T-cell (primary cell): ENCODE results near the gene OR51A2. TPM values are rescaled to one million over a fixed set of nuclear protein-coding genes. Genes with fewer than 3 reads are reported as not detected.

Experiments used
- ATAC-seq, 4 experiments: fragments of 200-7000 bp in 3 of 4; fragments of 150-1000 bp in 1 of 4; cut with Tn5 transposase; replicated peaks in 1 of 4; 1 replicate in 3 of 4; 2 replicates in 1 of 4; pipeline ENCODE4 v1.10.0; 2021; ENCODE audit warnings: moderate library complexity in 3 of 4, mild to moderate bottlenecking in 2 of 4, moderate number of reproducible peaks in 1 of 4
- CTCF ChIA-PET, 2 donors: fragments of 300-600 bp; sonication (Branson Sonifier 250); formaldehyde crosslinking; loops; one replicate each; lab custom pipeline; 2022; ENCODE audit warnings: antibody characterized with exemption in 2 of 2; lab: Charles Lee
- POLR2A ChIA-PET, 2 donors: fragments of 300-600 bp; sonication (Branson Sonifier 250); formaldehyde crosslinking; loops; one replicate each; lab custom pipeline; 2022; ENCODE audit warnings: antibody characterized with exemption in 2 of 2; lab: Charles Lee
- DNase-seq, 35 experiments: peaks; one replicate each; pipeline versions ENCODE4 v3.0.0 to v3.0.0-alpha.2; 2013 to 2023
- H3K27ac ChIP-seq: one replicate; pipeline ENCODE4 v1.5.1; 2013; ENCODE audit warnings: low read length
- H3K27me3 ChIP-seq, 2 experiments: replicated peaks in 1 of 2; 1 replicate in 1 of 2; 2 replicates in 1 of 2; pipeline versions ENCODE4 v1.6.1 to v1.7.0; 2013; ENCODE audit warnings: low read length in 1 of 2, mixed read lengths in 1 of 2; ENCODE audit not compliant: control insufficient read depth in 2 of 2, insufficient read depth in 2 of 2; ENCODE audit errors: extremely low read depth in 1 of 2
- H3K36me3 ChIP-seq, 2 donors: 1 replicate in 1 of 2; 2 replicates in 1 of 2; pipeline versions ENCODE4 v1.6.1 to v1.7.0; 2013; ENCODE audit warnings: low read length in 1 of 2; ENCODE audit not compliant: control insufficient read depth in 2 of 2, insufficient read depth in 1 of 2; ENCODE audit errors: extremely low read depth in 1 of 2
- H3K4me1 ChIP-seq, 2 experiments: 1 replicate in 1 of 2; 2 replicates in 1 of 2; pipeline versions ENCODE4 v1.6.1 to v1.7.0; 2013; ENCODE audit warnings: low read length in 2 of 2, mixed read lengths in 1 of 2; ENCODE audit not compliant: insufficient read depth in 2 of 2, control insufficient read depth in 1 of 2; ENCODE audit errors: extremely low read depth in 1 of 2
- H3K4me3 ChIP-seq, 2 donors: 1 replicate in 1 of 2; 2 replicates in 1 of 2; pipeline versions ENCODE4 v1.5.1 to v1.7.0; 2013; ENCODE audit warnings: mild to moderate bottlenecking in 2 of 2, low read length in 1 of 2, moderate library complexity in 1 of 2; ENCODE audit not compliant: control insufficient read depth in 1 of 2; ENCODE audit errors: extremely low read depth in 1 of 2
- H3K9me3 ChIP-seq: 2 replicates; pipeline ENCODE4 v1.7.0; 2013
- H3K27ac Mint-ChIP-seq, 2 donors: one replicate each; pipeline ENCODE4 v1.8.0; 2020 to 2021; ENCODE audit warnings: mild to moderate bottlenecking in 2 of 2, mixed read lengths in 2 of 2
- H3K27me3 Mint-ChIP-seq, 2 donors: one replicate each; pipeline ENCODE4 v1.8.0; 2021 to 2022; ENCODE audit warnings: mixed read lengths in 2 of 2
- H3K36me3 Mint-ChIP-seq: one replicate; pipeline ENCODE4 v1.8.0; 2021; ENCODE audit warnings: mixed read lengths
- H3K4me1 Mint-ChIP-seq, 3 donors: one replicate each; pipeline ENCODE4 v1.8.0; 2020 to 2022; ENCODE audit warnings: mixed read lengths in 3 of 3, mild to moderate bottlenecking in 1 of 3
- H3K4me3 Mint-ChIP-seq, 3 donors: one replicate each; pipeline ENCODE4 v1.8.0; 2020 to 2022; ENCODE audit warnings: mild to moderate bottlenecking in 3 of 3, mixed read lengths in 3 of 3, moderate library complexity in 3 of 3
- H3K9me3 Mint-ChIP-seq, 3 donors: one replicate each; pipeline ENCODE4 v1.8.0; 2020 to 2022; ENCODE audit warnings: mixed read lengths in 3 of 3
- WGBS: methylation state at CpG from one replicate; pipeline ENCODE4 v1.1.5; 2013; ENCODE audit warnings: missing lambda C conversion rate; ENCODE audit not compliant: insufficient coverage; 5-methylcytosine and 5-hydroxymethylcytosine counted together
- total RNA-seq, 35 experiments: library from RNA in 6 of 35; stranded (reverse) in 6 of 35; fragments of 120-200 nt in 1 of 35; gene quantifications; one replicate each; pipeline versions ENCODE4 v1.2.1 to v1.2.4 and lab custom pipeline; 2013 to 2026

Gene OR51A2
- total RNA-seq, 5 donors from 2014 or later (not counting 1 experiment from before 2014, with no cell fraction given), result not detected

DNA sequence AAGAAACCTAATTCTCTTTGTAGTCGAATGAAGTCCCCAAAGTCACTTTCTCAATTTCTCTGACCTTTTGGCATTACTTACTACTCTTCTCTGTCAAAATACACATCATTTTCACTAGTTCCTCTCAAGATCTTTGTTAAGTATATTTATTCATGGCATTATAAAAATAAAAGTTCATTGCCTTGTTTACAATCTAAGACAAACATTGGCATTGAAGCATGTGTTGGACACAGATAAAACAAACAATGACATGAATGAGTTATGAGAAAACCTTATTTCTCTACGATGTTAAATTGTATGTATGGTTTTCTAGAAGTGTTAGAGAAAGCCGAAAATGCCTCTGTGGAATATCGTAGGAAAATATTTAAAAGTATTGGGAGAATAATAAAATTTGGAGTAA lies 22.8 kb downstream of the OR51A2 start:
- CTCF ChIA-PET, result no interaction called here
- H3K36me3 Mint-ChIP-seq, result no peaks in the 10 kb centered on the region
- no peak for DNase-seq

DNA sequence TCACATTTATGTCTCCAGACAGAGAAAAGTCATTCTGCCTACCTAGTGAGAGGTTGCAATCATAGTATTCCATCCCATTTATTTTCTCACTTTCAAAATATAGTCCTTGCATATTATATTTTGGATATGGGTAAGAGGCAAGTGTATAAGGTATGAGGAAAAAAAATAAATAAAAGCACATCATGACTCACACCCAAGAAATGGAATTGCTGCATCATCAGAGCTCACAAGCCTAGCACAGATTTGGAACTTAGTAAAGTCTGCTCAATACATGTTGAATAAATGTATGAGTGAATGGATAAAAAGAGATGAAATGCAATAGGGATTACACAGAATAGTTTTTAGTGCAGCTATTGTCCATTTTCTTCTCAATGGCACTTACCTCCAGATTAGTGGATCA lies 28.9 kb downstream of the OR51A2 start:
- ChIA-PET POLR2A (no interaction called here), CTCF (no interaction called here)
- no peaks in the 10 kb centered on the region for H3K36me3 Mint-ChIP-seq
- no peaks in the 10 kb centered on the region for H3K4me1 ChIP-seq
- H3K4me3 ChIP-seq, result no peak overlapping the region
- no peaks in the 10 kb centered on the region for H3K4me1 Mint-ChIP-seq
- ATAC-seq (no peak), DNase-seq (no peak)
- no peaks in the 10 kb centered on the region for H3K9me3 Mint-ChIP-seq
- H3K36me3 ChIP-seq, result no peaks in the 10 kb centered on the region
- no peak overlapping the region for H3K27ac ChIP-seq
- no peaks in the 10 kb centered on the region for H3K9me3 ChIP-seq
- no peaks in the 10 kb centered on the region for H3K27me3 ChIP-seq
- peaks cover 7% of the 10 kb centered on the region in 2 donors for H3K27me3 Mint-ChIP-seq
- H3K27ac Mint-ChIP-seq, result no peak overlapping the region
- H3K4me3 Mint-ChIP-seq, result no peak overlapping the region

More for the DNA sequence above, 22.8 kb downstream of the OR51A2 start:
- H3K9me3 ChIP-seq, result no peaks in the 10 kb centered on the region
- Mint-ChIP-seq H3K4me1 (no peaks in the 10 kb centered on the region), H3K9me3 (peaks cover 0 to 8% (median 0%) of the 10 kb centered on the region in 3 donors), H3K27me3 (peaks cover 0 to 6% of the 10 kb centered on the region in 2 donors), H3K27ac (no peak overlapping the region), H3K4me3 (no peak overlapping the region)
- H3K27me3 ChIP-seq, result no peaks in the 10 kb centered on the region
- no peak for ATAC-seq
- no peaks in the 10 kb centered on the region for H3K36me3 ChIP-seq
- no peaks in the 10 kb centered on the region for H3K4me1 ChIP-seq
- no peak overlapping the region for H3K4me3 ChIP-seq
- H3K27ac ChIP-seq, result no peak overlapping the region
- WGBS, result 80% methylated on average over 2 of the region's 4 CpGs
- POLR2A ChIA-PET, result no interaction called here

DNA sequence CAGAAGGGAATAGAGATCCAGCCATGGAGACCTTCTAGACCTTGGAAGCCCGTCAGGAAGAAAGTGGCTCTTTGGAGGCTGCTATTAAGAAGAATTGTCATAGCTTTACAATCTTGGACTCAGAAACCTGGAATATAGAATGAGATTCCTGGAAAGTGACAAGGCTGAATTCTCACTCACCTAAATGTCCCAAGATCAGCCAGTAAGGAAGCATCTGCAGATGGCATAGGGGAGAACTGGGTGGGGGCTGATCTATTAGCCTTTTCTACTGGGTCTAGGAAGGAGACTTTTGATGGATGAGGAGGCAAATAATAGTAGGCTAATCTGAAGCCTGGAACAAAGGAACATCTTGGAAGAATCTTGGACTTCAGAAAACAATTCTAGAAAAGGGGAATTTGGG lies 31.3 kb downstream of the OR51A2 start, which contains the start of gene OR51G1:
OR51G1 (minus strand) TSS at position 101 of the 400 bp plus-strand sequence; CDS start at position 101, 0 bp downstream.
- no peaks in the 10 kb centered on the region for H3K4me1 ChIP-seq
- no peak within 1 kb of the TSS for H3K27ac ChIP-seq
- no peak within 1 kb of the TSS for H3K27ac Mint-ChIP-seq
- H3K27me3 ChIP-seq, result no peaks in the 10 kb centered on the region
- no peaks in the 10 kb centered on the region for H3K4me1 Mint-ChIP-seq
- no peak within 1 kb of the TSS for H3K4me3 ChIP-seq
- H3K36me3 ChIP-seq, result no peaks in the 10 kb centered on the region
- no peaks in the 10 kb centered on the region for H3K9me3 Mint-ChIP-seq
- no peak for DNase-seq
- H3K4me3 Mint-ChIP-seq, result no peak within 1 kb of the TSS
- POLR2A ChIA-PET, result no interaction called here
- peaks cover 7 to 8% of the 10 kb centered on the region in 2 donors for H3K27me3 Mint-ChIP-seq
- CTCF ChIA-PET, result no interaction called here
- ATAC-seq, result no peak
- H3K9me3 ChIP-seq, result no peaks in the 10 kb centered on the region
- H3K36me3 Mint-ChIP-seq, result no peaks in the 10 kb centered on the region
- 60% methylated on average over 1 of the region's 1 CpG for WGBS

DNA sequence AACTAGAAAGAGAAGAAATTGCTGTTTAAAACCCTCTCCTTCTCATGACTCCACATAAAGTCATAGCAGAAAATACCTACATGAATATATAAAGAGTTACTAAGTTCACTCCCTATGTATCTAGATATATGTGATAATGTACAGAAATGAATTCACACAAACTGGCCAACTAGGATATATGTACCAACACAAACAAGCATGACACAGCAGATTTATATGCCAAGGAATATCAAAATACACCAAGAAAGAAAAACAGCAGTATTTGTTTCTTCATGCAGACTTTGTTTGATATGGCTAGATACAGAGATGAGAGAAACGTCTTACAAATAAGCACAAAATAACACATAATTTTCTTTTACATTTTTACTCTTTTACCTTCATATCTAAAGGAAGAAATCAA lies 33.2 kb downstream of the OR51A2 start:
- POLR2A ChIA-PET, result no interaction called here

DNA sequence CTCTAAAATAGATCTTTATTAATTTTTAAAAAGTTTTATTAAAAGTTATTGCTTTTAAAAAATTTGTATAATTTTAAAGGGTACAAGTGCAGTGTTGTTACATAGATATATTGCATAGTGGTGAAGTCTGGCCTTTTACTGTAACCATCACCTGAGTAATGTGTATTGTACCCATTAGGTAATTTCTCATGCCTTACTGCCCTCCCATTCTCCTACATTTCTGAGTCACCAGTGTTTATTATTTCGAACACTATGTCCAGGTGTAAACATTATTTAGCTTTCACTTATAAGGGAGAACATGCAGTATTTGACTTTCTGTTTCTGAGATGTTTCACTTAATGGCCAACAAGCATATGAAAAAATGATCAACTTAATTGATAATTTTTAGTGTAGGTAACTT lies 33.7 kb downstream of the OR51A2 start:
- ChIA-PET CTCF (no interaction called here), POLR2A (no interaction called here)
- H3K27me3 ChIP-seq, result no peaks in the 10 kb centered on the region
- H3K4me1 ChIP-seq, result no peaks in the 10 kb centered on the region
- no peaks in the 10 kb centered on the region for H3K9me3 ChIP-seq
- H3K4me3 ChIP-seq, result no peak overlapping the region
- Mint-ChIP-seq H3K9me3 (no peaks in the 10 kb centered on the region), H3K4me3 (no peak overlapping the region), H3K4me1 (no peaks in the 10 kb centered on the region), H3K27ac (no peak overlapping the region), H3K27me3 (peaks cover 7 to 14% of the 10 kb centered on the region in 2 donors), H3K36me3 (no peaks in the 10 kb centered on the region)
- ATAC-seq, result no peak
- no peaks in the 10 kb centered on the region for H3K36me3 ChIP-seq
- no CpG with 5 or more reads among the region's 1 CpG for WGBS
- no peak overlapping the region for H3K27ac ChIP-seq
- no peak for DNase-seq

More for the DNA sequence above, 33.2 kb downstream of the OR51A2 start:
- Histone ChIP-seq H3K27ac (no peak overlapping the region), H3K27me3 (no peaks in the 10 kb centered on the region), H3K36me3 (no peaks in the 10 kb centered on the region), H3K4me3 (no peak overlapping the region), H3K9me3 (no peaks in the 10 kb centered on the region), H3K4me1 (no peaks in the 10 kb centered on the region)
- H3K36me3 Mint-ChIP-seq, result no peaks in the 10 kb centered on the region
- no peak for DNase-seq
- peaks cover 7 to 14% of the 10 kb centered on the region in 2 donors for H3K27me3 Mint-ChIP-seq
- CTCF ChIA-PET, result no interaction called here
- 29% methylated on average over 1 of the region's 1 CpG for WGBS
- H3K9me3 Mint-ChIP-seq, result no peaks in the 10 kb centered on the region
- ATAC-seq, result no peak
- H3K4me3 Mint-ChIP-seq, result no peak overlapping the region
- H3K27ac Mint-ChIP-seq, result no peak overlapping the region
- H3K4me1 Mint-ChIP-seq, result no peaks in the 10 kb centered on the region

DNA sequence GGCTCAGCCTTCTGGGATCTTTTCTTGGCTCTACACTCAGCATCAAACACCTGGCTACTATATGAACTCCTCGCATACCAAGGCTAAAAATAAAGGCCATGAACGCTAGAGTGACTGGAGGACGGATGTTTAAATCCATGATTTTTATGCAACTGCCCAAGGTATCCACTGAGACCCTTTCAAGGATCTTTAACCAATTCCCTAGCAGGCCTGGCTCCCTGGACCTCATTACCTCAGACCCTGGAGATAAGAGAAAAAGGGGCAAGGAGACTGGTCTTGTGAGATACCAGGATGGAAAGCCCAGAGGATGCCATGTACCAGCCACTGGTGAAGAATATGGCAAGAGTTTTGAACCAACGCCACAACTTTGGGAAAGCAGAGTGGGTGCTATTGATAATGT lies 36.3 kb downstream of the OR51A2 start, which contains the start of gene OR51G2:
OR51G2 (minus strand) TSS at position 101 of the 400 bp plus-strand sequence. CDS start 3,687 bp downstream, outside the sequence.
- Histone ChIP-seq H3K4me1 (no peaks in the 10 kb centered on the region), H3K9me3 (no peaks in the 10 kb centered on the region), H3K36me3 (no peaks in the 10 kb centered on the region), H3K27ac (no peak within 1 kb of the TSS), H3K4me3 (no peak within 1 kb of the TSS), H3K27me3 (no peaks in the 10 kb centered on the region)
- ChIA-PET POLR2A (no interaction called here), CTCF (no interaction called here)
- ATAC-seq, result no peak
- no peak for DNase-seq
- no peaks in the 10 kb centered on the region for H3K4me1 Mint-ChIP-seq
- H3K27ac Mint-ChIP-seq, result no peak within 1 kb of the TSS
- H3K4me3 Mint-ChIP-seq, result no peak within 1 kb of the TSS
- H3K9me3 Mint-ChIP-seq, result no peaks in the 10 kb centered on the region
- peaks cover 7 to 14% of the 10 kb centered on the region in 2 donors for H3K27me3 Mint-ChIP-seq
- no CpG with 5 or more reads among the region's 4 CpGs for WGBS
- no peaks in the 10 kb centered on the region for H3K36me3 Mint-ChIP-seq

DNA sequence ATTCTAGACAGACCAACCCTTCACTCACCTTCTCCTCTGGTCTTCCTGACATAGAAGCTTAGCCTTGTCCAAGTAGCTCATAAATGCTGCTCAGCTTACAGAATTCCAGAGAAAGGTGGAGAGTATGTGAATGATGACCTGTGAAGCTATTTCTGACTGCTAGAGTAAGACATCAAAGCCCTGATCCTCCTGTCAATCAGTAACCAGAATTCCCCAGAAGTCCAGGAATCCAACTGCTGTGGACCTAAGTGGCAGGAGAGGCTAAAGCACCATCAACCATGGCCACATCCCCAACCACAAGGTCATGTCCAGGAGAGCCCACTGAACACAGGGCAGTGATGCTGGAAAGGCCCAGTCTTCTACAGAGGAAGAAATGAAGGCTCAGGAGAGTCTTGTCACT lies 38.9 kb downstream of the OR51A2 start:
- DNase-seq (no peak), ATAC-seq (no peak)
- H3K4me1 ChIP-seq, result no peaks in the 10 kb centered on the region
- H3K4me3 ChIP-seq, result no peak overlapping the region
- ChIA-PET CTCF (no interaction called here), POLR2A (no interaction called here)
- H3K4me1 Mint-ChIP-seq, result no peaks in the 10 kb centered on the region
- no peaks in the 10 kb centered on the region for H3K36me3 Mint-ChIP-seq
- no peak overlapping the region for H3K27ac Mint-ChIP-seq
- no peaks in the 10 kb centered on the region for H3K27me3 ChIP-seq
- no peak overlapping the region for H3K27ac ChIP-seq
- no peak overlapping the region for H3K4me3 Mint-ChIP-seq
- no peaks in the 10 kb centered on the region for H3K36me3 ChIP-seq
- H3K9me3 ChIP-seq, result no peaks in the 10 kb centered on the region
- peaks cover 0 to 17% of the 10 kb centered on the region in 2 donors for H3K27me3 Mint-ChIP-seq
- H3K9me3 Mint-ChIP-seq, result no peaks in the 10 kb centered on the region
